Femur (tissue), 1 donor: Measurements from ENCODE around the gene MDM4.
"Not testable (repeated sequence)": the region's sequence is repeated elsewhere in the genome, so short reads cannot be mapped to it uniquely, and the experiment has no call there.

Experiments used
- DNase-seq: peaks from one replicate; pipeline ENCODE4 v3.0.0-alpha.2; 2017

The MDM4 gene, protein sequence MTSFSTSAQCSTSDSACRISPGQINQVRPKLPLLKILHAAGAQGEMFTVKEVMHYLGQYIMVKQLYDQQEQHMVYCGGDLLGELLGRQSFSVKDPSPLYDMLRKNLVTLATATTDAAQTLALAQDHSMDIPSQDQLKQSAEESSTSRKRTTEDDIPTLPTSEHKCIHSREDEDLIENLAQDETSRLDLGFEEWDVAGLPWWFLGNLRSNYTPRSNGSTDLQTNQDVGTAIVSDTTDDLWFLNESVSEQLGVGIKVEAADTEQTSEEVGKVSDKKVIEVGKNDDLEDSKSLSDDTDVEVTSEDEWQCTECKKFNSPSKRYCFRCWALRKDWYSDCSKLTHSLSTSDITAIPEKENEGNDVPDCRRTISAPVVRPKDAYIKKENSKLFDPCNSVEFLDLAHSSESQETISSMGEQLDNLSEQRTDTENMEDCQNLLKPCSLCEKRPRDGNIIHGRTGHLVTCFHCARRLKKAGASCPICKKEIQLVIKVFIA

DNA sequence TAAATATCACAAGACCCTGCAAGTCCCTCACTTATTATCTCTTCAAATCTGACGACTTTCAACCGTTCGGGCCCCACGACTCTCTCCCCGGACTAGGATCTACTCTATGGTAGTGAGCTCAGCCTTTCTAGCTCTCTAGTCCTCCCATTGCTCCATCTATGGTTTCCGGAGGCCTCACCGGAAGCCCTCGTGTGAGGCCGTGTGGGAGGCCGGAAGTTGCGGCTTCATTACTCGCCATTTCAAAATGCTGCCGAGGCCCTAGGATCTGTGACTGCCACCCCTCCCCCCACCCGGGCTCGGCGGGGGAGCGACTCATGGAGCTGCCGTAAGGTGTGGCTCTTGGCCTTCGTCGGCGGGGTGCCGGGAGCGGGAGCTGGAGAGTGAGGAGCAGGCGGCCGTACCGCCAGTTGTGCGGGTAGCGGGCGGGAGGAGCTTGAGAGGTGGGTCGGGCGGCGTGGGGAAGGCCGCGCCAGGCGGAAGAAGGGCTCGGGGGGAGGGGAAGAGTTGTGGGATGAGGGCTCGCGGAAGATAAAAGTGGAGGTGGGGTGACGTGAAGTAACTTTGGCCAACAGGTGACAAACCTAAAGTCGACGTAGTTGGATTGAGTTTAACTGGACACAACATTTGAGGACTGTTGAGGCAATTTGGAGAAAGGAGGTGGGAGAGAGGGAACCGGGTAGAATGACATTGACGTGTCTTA is at the start of gene MDM4:
MDM4 (plus strand) TSS at position 227 of the 700 bp plus-strand sequence. CDS start 9,113 bp downstream, outside the sequence.
- DNase-seq = peak; percentile 96

DNA sequence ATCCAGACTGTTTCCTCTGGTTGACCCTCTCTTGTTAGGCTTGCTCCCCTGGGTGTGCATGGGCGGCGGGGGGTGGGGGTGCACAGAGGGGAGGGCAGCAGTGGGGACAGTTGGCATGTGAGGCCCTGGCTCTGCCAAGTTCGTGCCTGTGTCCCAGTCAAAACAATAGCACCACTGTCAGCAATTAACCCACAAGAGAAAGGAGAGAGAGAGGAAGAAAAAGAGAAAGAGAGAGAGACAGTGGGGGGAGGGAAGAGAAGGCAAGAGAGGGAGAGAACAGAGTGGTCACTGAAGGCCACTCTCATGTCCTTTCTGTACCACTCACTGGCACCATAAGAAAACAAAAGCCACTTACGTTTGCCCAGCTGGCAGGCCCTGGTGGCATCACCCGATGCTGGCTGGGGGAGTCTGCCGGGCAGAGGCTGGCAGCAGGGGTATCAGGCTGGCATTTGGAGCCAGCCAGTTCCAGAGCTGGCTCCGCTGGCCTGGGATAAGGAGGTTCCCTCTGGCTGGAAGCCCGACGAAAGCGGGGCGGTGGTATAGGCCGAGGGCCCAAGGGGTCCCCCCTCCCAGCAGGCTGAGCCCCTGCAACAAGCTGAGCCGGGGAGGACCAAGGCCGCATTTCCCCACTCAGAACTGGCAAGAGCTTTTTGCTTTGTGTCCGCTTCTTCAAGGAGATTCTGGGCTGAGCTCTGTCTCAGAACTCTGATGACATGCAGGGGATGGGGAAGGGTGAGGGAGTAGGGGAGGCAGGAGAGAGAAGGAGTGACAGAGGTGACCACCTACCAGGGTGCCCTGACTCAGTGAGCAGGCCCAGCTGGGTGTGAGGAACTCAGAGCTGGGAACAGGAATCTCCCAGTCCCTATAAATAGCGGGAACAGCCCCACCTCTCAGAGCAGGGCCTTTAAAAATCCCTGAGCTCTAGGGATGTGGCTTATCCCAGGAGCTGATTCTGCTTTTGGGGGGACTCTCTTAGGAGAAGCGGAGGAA is 49.5 kb upstream of the MDM4 start:
- no peak for DNase-seq

GRCh38 chr1:204468206-204468605 is 48.0 kb upstream of the MDM4 start:
- no peak for DNase-seq

GRCh38 chr1:204468766-204469302 is 47.4 kb upstream of the MDM4 start:
- DNase-seq = no peak

DNA sequence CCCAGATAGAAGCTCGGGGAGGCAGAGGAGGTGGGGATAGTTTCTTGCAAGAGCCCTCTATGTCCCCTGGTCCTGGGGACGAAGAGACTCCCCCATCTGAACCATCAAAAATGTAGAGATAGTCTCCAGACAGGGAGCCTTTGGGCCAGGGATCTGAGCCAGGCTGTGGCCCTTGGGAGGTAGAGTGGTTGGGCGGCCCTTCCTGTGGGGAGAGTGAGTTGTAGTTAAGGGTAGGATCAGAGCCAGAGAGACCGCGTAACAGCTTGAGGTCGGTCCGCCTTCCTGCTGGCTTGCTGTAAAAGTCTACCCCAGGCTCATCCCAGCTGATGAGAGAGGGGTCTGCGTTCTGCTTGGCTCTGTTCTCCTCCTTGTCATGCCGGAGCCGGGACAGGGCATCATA is 46.9 kb upstream of the MDM4 start:
- DNase-seq = no peak

GRCh38 chr1:204471687-204472086 is 44.5 kb upstream of the MDM4 start:
- DNase-seq = no peak

DNA sequence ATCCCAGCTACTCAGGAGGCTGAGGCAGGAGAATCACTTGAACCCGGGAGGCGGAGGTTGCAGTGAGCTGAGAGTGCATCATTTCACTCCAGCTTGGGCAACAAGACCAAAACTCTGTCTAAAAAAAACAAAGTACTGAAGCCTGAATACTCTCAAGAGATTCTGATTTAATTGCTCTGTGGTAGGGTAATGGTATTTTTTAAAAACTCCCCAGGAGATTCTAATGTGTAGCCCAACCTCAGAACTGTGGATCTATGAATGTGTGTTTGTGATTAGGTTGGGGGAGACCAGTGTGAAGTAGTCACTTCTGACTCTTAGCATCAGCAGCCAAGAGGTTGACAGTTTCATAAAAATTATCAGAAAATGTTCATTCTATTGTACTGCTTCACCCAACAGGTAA is 43.5 kb upstream of the MDM4 start:
- no peak for DNase-seq

- no peak for DNase-seq
Observed at GRCh38 chr1:204473400-204473965, 42.7 kb upstream of the MDM4 start.

- no peak for DNase-seq
Observed at GRCh38 chr1:204475656-204476432, 40.4 kb upstream of the MDM4 start.

GRCh38 chr1:204476563-204476962 is 39.6 kb upstream of the MDM4 start:
- no peak for DNase-seq

DNA sequence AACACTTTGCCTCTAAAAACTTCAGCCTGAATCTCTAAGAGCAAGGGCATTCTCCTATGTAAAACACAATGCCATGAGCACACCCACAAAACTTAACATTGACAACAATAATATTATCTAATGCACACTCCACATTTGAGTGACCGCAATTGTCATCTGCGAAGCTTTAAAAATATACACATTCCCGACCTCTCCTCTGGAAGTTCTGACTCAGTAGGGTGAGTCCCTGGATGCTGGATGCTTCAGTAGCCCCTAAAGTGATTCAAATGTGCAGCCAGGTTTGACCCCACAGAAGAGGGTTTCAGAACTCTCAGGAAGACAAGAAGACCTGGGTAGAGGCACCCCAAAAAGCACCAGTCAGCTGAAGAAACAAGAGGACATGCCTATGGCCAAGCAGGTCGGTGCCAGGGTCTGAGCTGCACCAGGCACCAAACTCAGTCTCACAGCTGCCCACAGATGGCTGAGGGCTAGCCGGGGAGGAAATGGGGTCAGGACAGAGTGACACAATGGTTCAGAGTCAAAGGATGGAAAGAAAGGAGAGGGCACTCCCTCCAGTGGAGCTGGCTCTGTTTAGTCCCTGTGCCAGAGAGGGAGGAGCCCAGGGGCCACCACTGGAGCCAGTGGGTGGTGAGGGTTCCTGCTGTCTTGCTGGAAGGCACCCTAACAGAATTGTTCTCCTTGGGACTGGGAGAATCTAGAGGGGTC is 39.0 kb upstream of the MDM4 start:
- DNase-seq = no peak

DNA sequence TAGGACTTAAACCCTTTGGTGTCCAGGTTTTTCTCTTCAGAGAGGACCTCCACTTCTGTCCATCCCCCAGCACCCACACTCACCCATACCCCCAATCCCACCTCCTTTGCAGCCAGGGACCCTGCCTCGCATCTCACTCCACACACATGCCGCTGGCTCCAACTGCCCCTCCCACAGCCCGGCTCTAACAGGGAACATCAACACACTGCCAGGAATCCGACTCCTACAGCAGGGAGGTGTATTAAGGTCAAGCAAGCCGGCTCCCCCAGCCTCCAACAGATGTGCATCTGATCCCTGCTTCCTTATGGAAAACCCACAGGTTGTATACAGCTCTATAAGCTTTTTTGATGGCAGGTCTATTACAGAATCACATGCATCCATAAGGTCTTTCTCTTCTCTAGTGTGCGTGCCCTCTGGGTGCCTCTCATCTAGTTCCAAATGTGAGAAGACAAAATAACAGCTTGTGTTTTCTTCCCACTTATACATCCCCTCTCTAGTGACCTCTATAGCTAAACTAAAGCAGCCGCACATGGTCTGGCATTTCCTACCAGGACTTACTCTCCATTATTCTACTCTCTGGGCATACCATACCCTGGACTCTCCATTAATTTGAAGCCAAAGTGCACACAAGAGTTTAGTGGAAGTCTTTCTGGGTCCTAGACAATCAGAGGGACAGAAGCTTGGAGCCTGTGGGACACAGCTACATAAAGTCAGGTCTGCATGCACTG is 37.9 kb upstream of the MDM4 start:
- DNase-seq = no peak

DNA sequence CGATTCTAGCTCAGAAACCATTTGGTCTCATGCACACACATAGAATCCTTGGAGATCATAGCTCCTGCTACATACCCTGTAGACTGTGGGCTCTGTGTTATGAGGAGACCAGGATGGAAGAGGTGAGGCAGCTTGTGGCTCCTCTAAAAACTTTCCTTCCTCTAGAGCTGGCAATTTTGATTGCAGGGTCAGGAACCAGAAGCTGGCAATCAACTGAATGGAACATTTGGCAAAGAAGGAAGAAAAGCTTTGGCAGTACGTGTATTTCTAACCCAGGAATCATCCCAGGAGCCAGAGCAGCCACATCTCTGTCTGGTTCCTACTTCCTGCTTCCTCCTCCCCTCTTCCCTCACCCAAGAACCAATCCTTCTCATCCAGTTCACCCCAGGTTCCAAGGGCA is 37.3 kb upstream of the MDM4 start:
- no peak for DNase-seq

GRCh38 chr1:204479387-204480136 is 36.6 kb upstream of the MDM4 start:
- no peak for DNase-seq

GRCh38 chr1:204480515-204480914 is 35.7 kb upstream of the MDM4 start:
- DNase-seq = peak; percentile 58

DNA sequence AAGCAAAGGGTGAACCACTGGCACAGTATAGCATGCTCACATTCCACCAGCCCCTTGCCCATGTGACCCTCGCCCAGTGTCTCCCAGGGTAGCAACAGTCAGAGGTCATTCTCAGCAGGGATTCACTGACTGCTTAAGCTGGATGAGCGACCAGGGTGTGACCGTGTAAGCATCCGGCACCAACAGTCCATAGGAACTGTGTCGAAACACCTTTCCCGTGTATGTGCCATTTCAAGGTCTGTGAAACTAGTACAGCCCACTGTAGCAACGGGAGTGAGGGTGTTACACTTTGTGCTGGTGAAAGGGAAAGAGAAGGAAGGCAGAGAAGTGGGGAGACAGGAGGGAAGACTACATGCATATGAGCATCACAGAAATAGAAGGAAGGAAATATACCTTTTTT is 32.4 kb upstream of the MDM4 start:
- no peak for DNase-seq

DNA sequence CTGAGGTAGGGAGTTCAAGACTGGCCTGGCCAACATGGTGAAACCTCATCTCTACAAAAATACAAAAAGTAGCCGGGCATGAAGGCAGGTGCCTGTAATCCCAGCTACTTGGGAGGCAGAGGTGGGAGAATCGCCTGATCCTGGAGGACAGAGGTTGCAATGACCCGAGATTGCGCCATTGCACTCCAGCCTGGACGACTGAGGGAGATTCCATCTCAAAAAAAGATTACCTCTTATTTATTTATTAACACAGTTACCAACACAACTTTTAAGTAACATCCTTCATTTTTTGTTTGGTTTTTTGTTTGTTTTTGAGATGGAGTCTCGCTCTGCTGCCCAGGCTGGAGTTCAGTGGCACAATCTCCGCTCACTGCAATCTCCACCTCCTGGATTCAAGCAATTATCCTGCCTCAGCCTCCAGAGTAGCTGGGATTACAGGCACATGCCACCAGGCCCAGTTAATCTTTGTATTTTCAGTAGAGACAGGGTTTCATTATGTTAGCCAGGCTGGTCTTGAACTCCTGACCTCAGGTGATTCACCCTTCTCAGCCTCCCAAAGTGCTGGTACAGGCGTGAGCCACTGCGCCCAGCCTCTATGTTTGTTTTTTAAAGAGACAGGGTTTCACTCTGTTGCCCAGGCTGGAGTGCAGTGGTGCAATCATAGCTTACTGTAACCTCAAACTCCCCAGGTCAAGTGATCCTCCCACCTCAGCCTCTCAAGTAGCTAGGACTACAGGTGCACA is 29.5 kb upstream of the MDM4 start:
- not testable (repeated sequence) for DNase-seq

- DNase-seq = no peak
Observed at GRCh38 chr1:204487256-204487615, 29.0 kb upstream of the MDM4 start.

DNA sequence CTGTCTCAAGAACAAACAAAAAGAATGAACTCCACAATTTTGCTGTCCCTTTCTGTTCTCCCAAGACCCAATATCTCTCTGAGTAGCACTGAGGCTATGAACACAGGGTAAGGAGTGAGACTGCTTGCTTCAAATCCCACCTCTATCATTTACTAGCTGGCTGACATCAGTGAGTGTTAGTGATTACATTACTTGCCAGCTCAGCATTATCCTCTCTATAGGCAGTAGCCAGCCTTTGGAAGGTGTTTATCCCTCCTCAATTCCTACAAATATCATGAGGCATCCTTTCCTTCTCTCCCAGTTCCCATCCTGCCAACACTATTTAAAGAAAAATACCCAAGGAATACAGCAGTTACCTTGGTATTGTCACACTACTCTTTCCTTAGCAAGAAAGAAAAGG is 24.6 kb upstream of the MDM4 start:
- DNase-seq = no peak
